Loucy (cell line): ENCODE data around the gene NFATC3.

Experiments
- EZH2phosphoT487 ChIP-seq: fragments of 200-600 bp; IDR thresholded peaks from 2 replicates; pipeline ENCODE4 v1.6.1; 2018; ENCODE audit warnings: antibody characterized with exemption, mild to moderate bottlenecking, moderate library complexity, borderline replicate concordance
- TF ChIP-seq, protein P1 (sequence below): fragments of 200-600 bp; sonication (generic); conservative IDR thresholded peaks from 2 replicates; pipeline ENCODE4 v1.5.1; 2014; ENCODE audit warnings: mild to moderate bottlenecking, antibody characterized with exemption, low read length

DNA sequence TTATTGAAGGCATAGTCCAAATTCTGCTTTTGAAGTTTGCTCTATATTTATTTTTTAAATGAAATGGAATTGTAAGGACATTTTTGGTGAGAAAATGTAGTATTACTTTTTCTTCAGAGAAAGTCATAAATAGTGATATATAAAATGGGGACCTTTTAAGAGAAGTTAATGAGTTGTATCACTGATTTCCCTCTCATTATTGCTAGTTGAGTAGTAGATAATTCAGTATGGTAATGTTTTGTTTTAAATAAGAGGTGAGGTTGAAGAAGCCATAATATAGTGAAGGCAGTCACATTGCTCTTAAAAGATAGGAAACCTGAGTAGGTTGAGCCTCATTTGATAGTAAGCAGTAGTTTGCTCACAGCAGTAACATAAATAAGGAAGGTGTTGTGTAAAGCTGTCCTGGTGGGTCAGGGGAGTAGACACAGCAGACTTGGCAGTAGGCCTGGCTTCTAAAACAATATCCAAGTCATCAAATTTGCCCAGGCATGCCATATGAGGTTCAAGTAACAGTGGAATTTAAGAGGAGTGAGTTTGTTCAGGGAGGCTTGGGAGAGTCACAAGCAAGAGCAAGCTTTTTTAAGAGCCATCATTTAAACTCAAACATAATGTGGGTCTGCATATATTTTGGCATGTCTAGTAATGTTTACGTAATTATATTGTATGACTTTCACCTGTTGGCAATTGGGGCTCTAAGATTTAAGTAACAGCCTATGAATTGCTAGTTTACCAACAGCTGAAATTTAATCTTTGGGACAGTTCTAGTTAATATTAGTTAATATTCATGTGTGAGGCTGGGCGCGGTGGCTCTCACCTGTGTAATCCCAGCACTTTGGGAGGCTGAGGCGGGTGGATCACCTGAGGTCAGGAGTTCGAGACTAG, 6.5 kb downstream of the NFATC3 start:
- TF ChIP-seq, protein P1, sequence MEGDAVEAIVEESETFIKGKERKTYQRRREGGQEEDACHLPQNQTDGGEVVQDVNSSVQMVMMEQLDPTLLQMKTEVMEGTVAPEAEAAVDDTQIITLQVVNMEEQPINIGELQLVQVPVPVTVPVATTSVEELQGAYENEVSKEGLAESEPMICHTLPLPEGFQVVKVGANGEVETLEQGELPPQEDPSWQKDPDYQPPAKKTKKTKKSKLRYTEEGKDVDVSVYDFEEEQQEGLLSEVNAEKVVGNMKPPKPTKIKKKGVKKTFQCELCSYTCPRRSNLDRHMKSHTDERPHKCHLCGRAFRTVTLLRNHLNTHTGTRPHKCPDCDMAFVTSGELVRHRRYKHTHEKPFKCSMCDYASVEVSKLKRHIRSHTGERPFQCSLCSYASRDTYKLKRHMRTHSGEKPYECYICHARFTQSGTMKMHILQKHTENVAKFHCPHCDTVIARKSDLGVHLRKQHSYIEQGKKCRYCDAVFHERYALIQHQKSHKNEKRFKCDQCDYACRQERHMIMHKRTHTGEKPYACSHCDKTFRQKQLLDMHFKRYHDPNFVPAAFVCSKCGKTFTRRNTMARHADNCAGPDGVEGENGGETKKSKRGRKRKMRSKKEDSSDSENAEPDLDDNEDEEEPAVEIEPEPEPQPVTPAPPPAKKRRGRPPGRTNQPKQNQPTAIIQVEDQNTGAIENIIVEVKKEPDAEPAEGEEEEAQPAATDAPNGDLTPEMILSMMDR = no peak
- no peak for TF ChIP-seq EZH2phosphoT487
